Lower leg skin (tissue), 4 donors: ENCODE data around the gene CDV3. TPM values are rescaled to one million over a fixed set of nuclear protein-coding genes. Genes with fewer than 3 reads are reported as not detected.

Source experiments
- DNase-seq, 2 donors: peaks; one replicate each; pipeline ENCODE4 v3.0.0-alpha.2; 2019; ENCODE audit warnings: low spot score in 2 of 2
- H3K4me3 ChIP-seq: fragments of 200-600 bp; sonication (generic); 2 replicates; pipeline ENCODE4 v1.5.1; 2017; ENCODE audit warnings: mild to moderate bottlenecking, low read depth; ENCODE audit not compliant: poor library complexity, severe bottlenecking
- CTCF ChIP-seq, 3 donors: fragments of 450-650 bp; IDR thresholded peaks; one replicate each; pipeline ENCODE4 v1.5.1; 2016; ENCODE audit warnings: antibody characterized with exemption in 3 of 3, mild to moderate bottlenecking in 3 of 3, moderate library complexity in 2 of 3
- POLR2A ChIP-seq, 2 donors: fragments of 450-650 bp; IDR thresholded peaks; one replicate each; pipeline ENCODE4 v1.6.1; 2016 to 2017; ENCODE audit warnings: antibody characterized with exemption in 2 of 2, mild to moderate bottlenecking in 1 of 2, moderate library complexity in 1 of 2
- whole genome bisulfite sequencing, 2 donors: methylation state at CpG; one replicate each; pipeline ENCODE4 v1.1.5; 2018; 5-methylcytosine and 5-hydroxymethylcytosine counted together
- intact Hi-C: fragments of 100-400 bp; cut with DNase I; formaldehyde crosslinking; loops from one replicate; pipeline ENCODE4 v1.15.0; 2023; ENCODE audit warnings: low total_unique reads
- total RNA-seq, 4 donors: library from RNA; depleted of rRNA; stranded (reverse); fragments of >200 nt; gene quantifications; one replicate each; pipeline ENCODE4 v1.1.0, GENCODE V29; 2016

Gene CDV3
- total RNA-seq, 4 donors from 2014 or later: 84.1 to 113 (median 103) TPM

- TF ChIP-seq CTCF (IDR thresholded peaks at IDR 0.05) (no peak), POLR2A (IDR thresholded peaks at IDR 0.05) (no peak)
- DNase-seq: no peak
- no peak overlapping the region for H3K4me3 ChIP-seq
- intact Hi-C loops: no loop called here
- WGBS, 2 donors: 47 to 71% methylated on average over 5 of the region's 5 CpGs
Observed at GRCh38 chr3:133563186-133563591, 10.3 kb upstream of the CDV3 start.

GRCh38 chr3:133563816-133564215 lies 9.7 kb upstream of the CDV3 start:
- no peak overlapping the region for H3K4me3 ChIP-seq
- no peak for DNase-seq
- no peak for TF ChIP-seq CTCF (IDR thresholded peaks at IDR 0.05)
- intact Hi-C loops: no loop called here
- 89 to 91% methylated on average over 1 of the region's 1 CpG for WGBS, 2 donors

GRCh38 chr3:133568294-133569014 lies 5.0 kb upstream of the CDV3 start:
- DNase-seq: no peak
- TF ChIP-seq CTCF (IDR thresholded peaks at IDR 0.05): no peak
- no peak for TF ChIP-seq POLR2A (IDR thresholded peaks at IDR 0.05)
- WGBS, 2 donors: 50 to 68% methylated on average over 8 of the region's 8 CpGs
- no peak overlapping the region for H3K4me3 ChIP-seq
- intact Hi-C loops: no loop called here

GRCh38 chr3:133570139-133570936 lies 3.1 kb upstream of the CDV3 start:
- no peak for DNase-seq
- H3K4me3 ChIP-seq: no peak overlapping the region
- intact Hi-C loops: no loop called here
- 74 to 77% methylated on average over 5 of the region's 5 CpGs for WGBS, 2 donors
- TF ChIP-seq CTCF (IDR thresholded peaks at IDR 0.05) (no peak), POLR2A (IDR thresholded peaks at IDR 0.05) (no peak)

GRCh38 chr3:133570937-133571320 lies 2.6 kb upstream of the CDV3 start:
- intact Hi-C loops: no loop called here
- DNase-seq: no peak
- WGBS, 2 donors: 46 to 65% methylated on average over 2 of the region's 2 CpGs
- TF ChIP-seq CTCF (IDR thresholded peaks at IDR 0.05): no peak
- TF ChIP-seq POLR2A (IDR thresholded peaks at IDR 0.05): no peak
- no peak overlapping the region for H3K4me3 ChIP-seq
